DOHH2 (cell line): ENCODE measurements around the gene ZDHHC17.

Experiments
- H3F3A ChIP-seq: fragments of 200-600 bp; sonication (generic), shearing (Covaris generic); 2 replicates; pipeline ENCODE4 v1.6.0; 2016; ENCODE audit warnings: antibody characterized with exemption, mild to moderate bottlenecking; ENCODE audit not compliant: control insufficient read depth, insufficient read depth
- H3K27ac ChIP-seq: fragments of 200-600 bp; sonication (generic); 2 replicates; pipeline ENCODE4 v1.5.1; 2014; ENCODE audit warnings: low read depth, mild to moderate bottlenecking, low read length, moderate library complexity
- H3K27me3 ChIP-seq: fragments of 200-600 bp; sonication (generic); 2 replicates; pipeline ENCODE4 v1.6.1; 2014; ENCODE audit warnings: mild to moderate bottlenecking, low read length, mixed read lengths; ENCODE audit not compliant: control insufficient read depth
- H3K36me3 ChIP-seq: fragments of 200-600 bp; sonication (generic); 2 replicates; pipeline ENCODE4 v1.6.1; 2014; ENCODE audit warnings: mild to moderate bottlenecking, low read length, moderate library complexity, mixed read lengths; ENCODE audit not compliant: control insufficient read depth
- H3K4me1 ChIP-seq: fragments of 200-600 bp; sonication (generic); 2 replicates; pipeline ENCODE4 v1.6.1; 2014; ENCODE audit warnings: mild to moderate bottlenecking, low read length, mixed read lengths; ENCODE audit not compliant: control insufficient read depth
- H3K4me2 ChIP-seq: fragments of 200-600 bp; sonication (generic); 2 replicates; pipeline ENCODE4 v1.6.0; 2014; ENCODE audit warnings: mild to moderate bottlenecking, low read length, moderate library complexity
- H3K4me3 ChIP-seq: fragments of 200-600 bp; sonication (generic); 2 replicates; pipeline ENCODE4 v1.5.1; 2014; ENCODE audit warnings: mild to moderate bottlenecking, low read length, mixed read lengths
- H3K79me2 ChIP-seq: fragments of 200-600 bp; sonication (generic); 2 replicates; pipeline ENCODE4 v1.6.1; 2014; ENCODE audit warnings: mild to moderate bottlenecking, low read length, mixed read lengths; ENCODE audit not compliant: control insufficient read depth
- H3K9me2 ChIP-seq: fragments of 200-600 bp; sonication (generic); replicated peaks from 2 replicates; pipeline ENCODE4 v1.6.1; 2014; ENCODE audit warnings: mild to moderate bottlenecking, low read length, mixed read lengths; ENCODE audit not compliant: control insufficient read depth
- H3K9me3 ChIP-seq: fragments of 200-600 bp; sonication (generic); 2 replicates; pipeline ENCODE4 v1.6.1; 2014; ENCODE audit warnings: antibody characterized with exemption, low read length, mixed read lengths; ENCODE audit not compliant: control insufficient read depth, insufficient read depth
- H4K20me1 ChIP-seq: fragments of 200-600 bp; sonication (generic); 2 replicates; pipeline ENCODE4 v1.6.0; 2014; ENCODE audit warnings: low read depth, mild to moderate bottlenecking, antibody characterized with exemption, low read length, moderate library complexity; ENCODE audit not compliant: control insufficient read depth, insufficient read depth
- EZH2phosphoT487 ChIP-seq: fragments of 200-600 bp; sonication (generic); IDR thresholded peaks from 2 replicates; pipeline ENCODE4 v1.6.1; 2017; ENCODE audit warnings: borderline replicate concordance, mild to moderate bottlenecking, antibody characterized with exemption, low read length, moderate library complexity, mixed read lengths
- TF ChIP-seq, protein P1 (sequence below): fragments of 200-600 bp; sonication (generic); IDR thresholded peaks from one replicate; pipeline ENCODE4 v1.5.1; 2014; ENCODE audit warnings: antibody characterized with exemption, mild to moderate bottlenecking, low read depth, low read length; ENCODE audit not compliant: poor library complexity, severe bottlenecking

Gene ZDHHC17

DNA sequence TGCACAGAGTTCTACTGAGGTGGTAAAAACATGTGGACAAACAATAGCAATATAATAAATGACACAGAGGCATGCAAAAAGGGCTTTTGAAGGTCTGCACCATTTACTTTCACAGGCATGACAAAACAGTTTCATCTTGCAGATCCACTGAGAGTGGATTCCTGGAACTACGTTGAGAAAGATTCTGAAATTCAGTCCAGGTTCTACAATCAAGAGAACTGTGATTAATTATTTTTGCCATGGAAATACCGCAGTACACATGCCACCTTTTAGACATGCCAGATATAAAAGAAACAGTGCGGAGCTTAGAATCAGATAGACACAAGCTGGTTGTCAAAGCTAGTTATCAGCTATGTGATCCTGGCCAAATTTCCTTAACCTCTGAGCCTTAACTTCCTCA, 110.1 kb downstream of the ZDHHC17 start:
- H3K9me2 ChIP-seq = no peaks in the 10 kb centered on the region
- no peak overlapping the region for H3K27ac ChIP-seq
- H3K36me3 ChIP-seq = no peaks in the 10 kb centered on the region
- H3K4me3 ChIP-seq = no peak overlapping the region
- H3K27me3 ChIP-seq = peaks cover 30% of the 10 kb centered on the region
- H4K20me1 ChIP-seq = no peaks in the 10 kb centered on the region
- H3K79me2 ChIP-seq = no peaks in the 10 kb centered on the region
- H3K4me2 ChIP-seq = no peak overlapping the region
- H3F3A ChIP-seq = peaks cover 4% of the 10 kb centered on the region; the same call in 1 of the 2 replicates
- no peak for TF ChIP-seq EZH2phosphoT487
- TF ChIP-seq, protein P1, sequence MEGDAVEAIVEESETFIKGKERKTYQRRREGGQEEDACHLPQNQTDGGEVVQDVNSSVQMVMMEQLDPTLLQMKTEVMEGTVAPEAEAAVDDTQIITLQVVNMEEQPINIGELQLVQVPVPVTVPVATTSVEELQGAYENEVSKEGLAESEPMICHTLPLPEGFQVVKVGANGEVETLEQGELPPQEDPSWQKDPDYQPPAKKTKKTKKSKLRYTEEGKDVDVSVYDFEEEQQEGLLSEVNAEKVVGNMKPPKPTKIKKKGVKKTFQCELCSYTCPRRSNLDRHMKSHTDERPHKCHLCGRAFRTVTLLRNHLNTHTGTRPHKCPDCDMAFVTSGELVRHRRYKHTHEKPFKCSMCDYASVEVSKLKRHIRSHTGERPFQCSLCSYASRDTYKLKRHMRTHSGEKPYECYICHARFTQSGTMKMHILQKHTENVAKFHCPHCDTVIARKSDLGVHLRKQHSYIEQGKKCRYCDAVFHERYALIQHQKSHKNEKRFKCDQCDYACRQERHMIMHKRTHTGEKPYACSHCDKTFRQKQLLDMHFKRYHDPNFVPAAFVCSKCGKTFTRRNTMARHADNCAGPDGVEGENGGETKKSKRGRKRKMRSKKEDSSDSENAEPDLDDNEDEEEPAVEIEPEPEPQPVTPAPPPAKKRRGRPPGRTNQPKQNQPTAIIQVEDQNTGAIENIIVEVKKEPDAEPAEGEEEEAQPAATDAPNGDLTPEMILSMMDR = no peak
- H3K9me3 ChIP-seq = no peaks in the 10 kb centered on the region
- H3K4me1 ChIP-seq = peaks cover 7% of the 10 kb centered on the region

DNA sequence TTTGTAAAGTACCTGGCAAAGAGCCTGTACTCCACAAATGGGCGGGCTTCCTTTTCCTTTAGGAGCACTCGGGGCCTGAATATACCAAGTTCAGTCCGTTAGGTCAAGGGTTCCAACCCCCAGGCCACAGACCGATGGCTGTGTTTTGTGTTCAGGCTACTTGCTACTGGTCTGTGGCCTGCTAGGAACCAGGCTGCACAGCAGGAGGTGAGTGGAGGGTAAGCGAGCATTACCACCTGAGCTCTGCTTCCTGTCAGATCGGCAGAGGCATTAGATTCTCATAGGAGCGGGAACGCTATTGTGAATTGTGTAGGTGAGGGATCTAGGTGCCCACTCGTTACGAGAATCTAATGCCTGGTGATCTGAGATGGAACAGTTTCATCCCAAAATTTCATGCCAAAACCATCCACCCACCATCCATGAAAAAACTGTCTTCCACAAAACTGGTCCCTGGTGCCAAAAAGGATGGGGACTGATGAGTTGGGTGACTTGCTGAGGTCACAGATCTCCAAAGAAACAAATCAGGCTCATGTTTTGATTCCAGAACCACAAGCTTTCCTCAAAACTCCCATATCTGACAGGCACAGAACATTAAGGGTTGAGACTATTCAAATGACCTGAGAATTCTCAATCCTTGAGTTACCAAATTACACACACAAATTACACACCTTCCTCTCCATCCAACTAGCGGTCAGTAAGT, 110.7 kb downstream of the ZDHHC17 start:
- no peaks in the 10 kb centered on the region for H3K9me3 ChIP-seq
- peaks cover 13% of the 10 kb centered on the region for H3K4me1 ChIP-seq
- H3K36me3 ChIP-seq = no peaks in the 10 kb centered on the region
- no peak overlapping the region for H3K27ac ChIP-seq
- H3K4me2 ChIP-seq = no peak overlapping the region
- TF ChIP-seq, protein P1 = no peak
- no peak for TF ChIP-seq EZH2phosphoT487
- H3K79me2 ChIP-seq = no peaks in the 10 kb centered on the region
- H4K20me1 ChIP-seq = no peaks in the 10 kb centered on the region
- H3K9me2 ChIP-seq = no peaks in the 10 kb centered on the region
- peaks cover 4% of the 10 kb centered on the region; the same call in 1 of the 2 replicates for H3F3A ChIP-seq
- no peak overlapping the region for H3K4me3 ChIP-seq
- H3K27me3 ChIP-seq = peaks cover 36% of the 10 kb centered on the region

DNA sequence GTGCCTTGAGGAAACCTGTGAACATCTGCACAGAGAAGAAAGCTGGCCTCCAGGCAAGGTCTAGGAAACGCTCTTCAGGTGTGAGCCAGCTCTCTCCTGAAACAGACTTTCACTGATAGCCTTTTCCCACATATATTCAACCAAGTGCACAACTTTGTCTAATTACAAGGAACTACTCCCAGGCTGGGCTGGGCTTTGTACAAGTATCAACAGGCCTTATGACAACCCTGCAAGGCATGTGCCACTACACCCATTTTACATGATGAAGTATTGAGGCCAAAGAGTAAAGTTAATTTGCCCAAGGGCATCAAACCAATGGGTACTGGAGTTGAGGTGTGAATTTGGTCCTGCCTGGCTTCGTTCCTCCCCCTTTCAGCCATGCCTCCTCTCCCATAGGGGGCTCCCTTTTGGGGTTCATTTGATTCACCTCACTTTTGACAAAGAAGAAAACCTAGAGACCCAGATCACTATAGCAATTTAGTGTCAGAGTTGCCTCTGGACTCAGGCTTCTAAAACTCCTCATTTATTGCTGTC, 112.8 kb downstream of the ZDHHC17 start:
- H3K27ac ChIP-seq = no peak overlapping the region
- no peaks in the 10 kb centered on the region for H4K20me1 ChIP-seq
- no peaks in the 10 kb centered on the region for H3K79me2 ChIP-seq
- H3K4me1 ChIP-seq = peaks cover 13% of the 10 kb centered on the region
- H3K4me3 ChIP-seq = no peak overlapping the region
- H3K27me3 ChIP-seq = peaks cover 51% of the 10 kb centered on the region
- H3K36me3 ChIP-seq = no peaks in the 10 kb centered on the region
- H3K9me2 ChIP-seq = no peaks in the 10 kb centered on the region
- peaks cover 4% of the 10 kb centered on the region; the same call in 1 of the 2 replicates for H3F3A ChIP-seq
- no peaks in the 10 kb centered on the region for H3K9me3 ChIP-seq
- no peak overlapping the region for H3K4me2 ChIP-seq
- TF ChIP-seq, protein P1 = no peak
- no peak for TF ChIP-seq EZH2phosphoT487
